ENCODE results near the gene EDAR.

Gene EDAR

DNA sequence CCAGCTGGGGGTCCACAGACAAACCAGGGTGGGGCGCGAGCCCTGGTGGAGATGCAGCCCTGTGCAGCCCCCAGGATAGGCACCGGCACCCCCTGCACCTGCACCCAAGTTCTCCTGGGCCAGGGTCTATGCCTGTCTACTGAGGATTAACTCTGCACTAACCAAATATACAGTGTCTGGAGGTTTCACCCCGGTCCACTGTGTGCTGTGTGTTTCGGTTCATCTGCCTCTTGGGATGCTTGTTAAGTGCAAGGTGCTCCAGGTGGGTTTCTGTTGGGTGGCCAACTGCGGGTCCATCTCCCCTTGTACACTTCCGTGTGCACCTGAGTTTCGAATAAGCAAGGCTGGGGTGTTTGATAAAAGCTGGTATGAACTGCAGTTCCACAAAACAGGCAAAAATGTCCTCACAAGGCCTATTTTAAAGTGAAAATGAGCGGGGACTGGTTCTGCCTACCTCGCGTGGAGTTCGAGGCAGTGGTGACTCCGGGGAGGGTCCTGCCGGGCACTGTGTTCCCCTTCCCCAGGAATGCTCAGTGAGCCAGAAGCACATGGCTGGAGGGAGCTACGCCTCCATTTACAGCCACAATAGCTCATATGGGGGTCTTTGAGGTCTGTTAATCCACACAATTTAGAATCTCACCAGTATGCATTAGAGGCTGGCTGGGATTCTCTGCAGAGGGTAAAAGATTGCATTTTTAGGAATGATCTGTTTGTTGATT lies 70.7 kb downstream of the EDAR start:
- TF ChIP-seq, protein P1, sequence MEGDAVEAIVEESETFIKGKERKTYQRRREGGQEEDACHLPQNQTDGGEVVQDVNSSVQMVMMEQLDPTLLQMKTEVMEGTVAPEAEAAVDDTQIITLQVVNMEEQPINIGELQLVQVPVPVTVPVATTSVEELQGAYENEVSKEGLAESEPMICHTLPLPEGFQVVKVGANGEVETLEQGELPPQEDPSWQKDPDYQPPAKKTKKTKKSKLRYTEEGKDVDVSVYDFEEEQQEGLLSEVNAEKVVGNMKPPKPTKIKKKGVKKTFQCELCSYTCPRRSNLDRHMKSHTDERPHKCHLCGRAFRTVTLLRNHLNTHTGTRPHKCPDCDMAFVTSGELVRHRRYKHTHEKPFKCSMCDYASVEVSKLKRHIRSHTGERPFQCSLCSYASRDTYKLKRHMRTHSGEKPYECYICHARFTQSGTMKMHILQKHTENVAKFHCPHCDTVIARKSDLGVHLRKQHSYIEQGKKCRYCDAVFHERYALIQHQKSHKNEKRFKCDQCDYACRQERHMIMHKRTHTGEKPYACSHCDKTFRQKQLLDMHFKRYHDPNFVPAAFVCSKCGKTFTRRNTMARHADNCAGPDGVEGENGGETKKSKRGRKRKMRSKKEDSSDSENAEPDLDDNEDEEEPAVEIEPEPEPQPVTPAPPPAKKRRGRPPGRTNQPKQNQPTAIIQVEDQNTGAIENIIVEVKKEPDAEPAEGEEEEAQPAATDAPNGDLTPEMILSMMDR (IDR thresholded peaks at IDR 0.05; ENCODE audit: extremely low read depth, insufficient read depth, missing control alignments): no peak
- no peak for DNase-seq (ENCODE audit: low spot score)
- in situ Hi-C loops (cut with MboI; ENCODE audit: low pct_unique_long_range_greater_than_20kb, low sequenced_read_pairs, unreplicated experiment): no loop called here

DNA sequence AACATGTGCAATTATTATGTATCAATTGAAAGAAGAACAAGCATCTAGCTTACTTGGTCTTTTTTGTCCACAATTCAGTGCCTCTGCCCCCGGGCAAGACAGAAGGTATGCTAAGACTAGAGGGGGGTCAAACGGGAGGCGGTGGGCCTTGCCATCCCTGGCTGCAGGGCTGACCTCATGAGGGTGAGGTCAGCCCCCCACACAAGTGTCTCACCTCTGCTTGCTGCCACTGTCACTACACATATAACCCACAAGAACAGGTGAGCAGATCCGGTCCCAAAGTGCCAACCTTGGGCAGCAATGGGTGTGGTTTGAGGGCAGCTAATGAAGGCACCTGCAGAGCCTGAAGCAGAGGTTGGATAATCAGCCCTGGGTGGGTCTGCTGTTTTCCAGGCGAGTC lies 71.5 kb downstream of the EDAR start:
- in situ Hi-C loops (cut with MboI; ENCODE audit: low pct_unique_long_range_greater_than_20kb, low sequenced_read_pairs, unreplicated experiment): no loop called here
- no peak for DNase-seq (ENCODE audit: low spot score)
- TF ChIP-seq, protein P1 (IDR thresholded peaks at IDR 0.05; ENCODE audit: extremely low read depth, insufficient read depth, missing control alignments): no peak

DNA sequence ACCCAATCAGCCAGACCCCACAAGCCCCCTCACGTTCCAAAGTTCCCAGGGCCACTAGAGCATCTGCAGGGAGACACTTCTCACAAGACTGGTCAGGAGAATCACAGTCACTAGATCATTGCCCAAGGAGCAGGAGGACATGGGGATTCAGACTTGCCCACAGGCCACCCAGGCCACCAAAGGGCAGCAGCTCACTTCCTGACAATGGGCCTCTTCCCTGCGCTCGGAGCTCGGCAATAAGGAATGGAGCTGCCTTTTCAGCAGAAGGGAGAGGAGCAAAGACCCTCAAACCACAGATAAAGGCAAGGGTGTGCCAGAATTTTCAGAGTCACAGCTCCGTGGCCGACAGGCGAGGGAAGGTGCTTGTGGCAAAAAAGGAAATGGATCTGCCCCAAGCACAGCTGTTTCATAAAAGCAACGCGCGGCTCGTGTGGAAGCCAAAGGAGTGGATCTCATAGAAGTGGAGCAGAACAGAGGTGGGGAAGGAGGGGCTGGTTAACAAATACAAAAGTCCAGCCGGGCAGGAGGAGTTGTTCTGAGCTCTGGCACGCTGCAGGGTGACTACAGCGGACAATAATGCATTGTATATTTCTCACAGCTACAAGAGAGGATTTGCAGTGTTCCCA lies 72.1 kb downstream of the EDAR start:
- TF ChIP-seq, protein P1 (IDR thresholded peaks at IDR 0.05; ENCODE audit: extremely low read depth, insufficient read depth, missing control alignments): no peak
- in situ Hi-C loops (cut with MboI; ENCODE audit: low pct_unique_long_range_greater_than_20kb, low sequenced_read_pairs, unreplicated experiment): no loop called here
- no peak for DNase-seq (ENCODE audit: low spot score)

DNA sequence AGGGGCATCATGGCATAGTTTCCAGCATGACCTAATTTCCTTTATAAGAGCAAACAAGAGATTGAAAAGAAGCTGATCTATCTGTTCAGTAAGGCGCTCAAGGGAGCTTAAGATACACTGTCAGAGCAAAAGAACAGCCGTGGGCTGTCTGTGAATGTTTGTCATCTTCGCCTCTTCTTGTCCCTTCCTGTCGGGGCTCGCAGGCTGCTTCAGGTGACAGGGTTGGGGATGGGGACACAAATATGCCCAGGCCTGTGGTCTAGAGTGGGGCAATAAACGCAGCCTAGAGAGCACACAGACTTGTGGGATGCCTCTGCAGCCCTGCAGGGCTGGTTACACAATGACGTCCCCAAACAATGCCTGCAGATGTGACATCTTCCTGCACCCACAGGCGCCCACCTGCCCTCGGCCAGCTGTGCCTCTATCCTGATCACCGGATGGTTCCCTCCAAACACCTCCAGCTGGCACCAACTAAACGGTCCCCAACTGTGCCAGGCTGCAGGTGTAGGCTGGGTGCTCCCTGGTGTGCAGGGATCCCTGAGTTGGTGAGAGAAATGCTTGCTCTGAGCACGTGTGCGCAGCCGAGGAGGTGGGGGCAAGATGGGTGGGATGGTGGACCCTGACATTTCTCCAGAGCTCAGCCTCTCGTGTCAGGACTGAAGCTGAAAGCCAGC lies 72.8 kb downstream of the EDAR start:
- in situ Hi-C loops (cut with MboI; ENCODE audit: low pct_unique_long_range_greater_than_20kb, low sequenced_read_pairs, unreplicated experiment): no loop called here
- no peak for DNase-seq (ENCODE audit: low spot score)
- TF ChIP-seq, protein P1 (IDR thresholded peaks at IDR 0.05; ENCODE audit: extremely low read depth, insufficient read depth, missing control alignments): no peak

DNA sequence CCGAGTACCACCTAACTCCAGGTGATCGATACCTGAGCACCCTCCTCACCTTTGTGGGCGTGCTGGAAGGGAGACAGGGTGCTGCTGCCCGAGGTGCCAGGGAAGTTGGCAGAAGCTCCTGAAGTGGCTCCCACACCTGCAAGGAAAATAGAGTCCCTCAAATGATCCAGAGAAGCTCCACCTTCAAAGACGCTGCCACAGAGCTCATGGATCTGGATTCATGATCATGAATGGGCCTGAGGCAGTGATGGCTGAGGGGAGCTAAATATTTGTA lies 76.5 kb downstream of the EDAR start:
- DNase-seq (ENCODE audit: low spot score): no peak
- TF ChIP-seq, protein P1 (IDR thresholded peaks at IDR 0.05; ENCODE audit: extremely low read depth, insufficient read depth, missing control alignments): no peak
- in situ Hi-C loops (cut with MboI; ENCODE audit: low pct_unique_long_range_greater_than_20kb, low sequenced_read_pairs, unreplicated experiment): no loop called here

DNA sequence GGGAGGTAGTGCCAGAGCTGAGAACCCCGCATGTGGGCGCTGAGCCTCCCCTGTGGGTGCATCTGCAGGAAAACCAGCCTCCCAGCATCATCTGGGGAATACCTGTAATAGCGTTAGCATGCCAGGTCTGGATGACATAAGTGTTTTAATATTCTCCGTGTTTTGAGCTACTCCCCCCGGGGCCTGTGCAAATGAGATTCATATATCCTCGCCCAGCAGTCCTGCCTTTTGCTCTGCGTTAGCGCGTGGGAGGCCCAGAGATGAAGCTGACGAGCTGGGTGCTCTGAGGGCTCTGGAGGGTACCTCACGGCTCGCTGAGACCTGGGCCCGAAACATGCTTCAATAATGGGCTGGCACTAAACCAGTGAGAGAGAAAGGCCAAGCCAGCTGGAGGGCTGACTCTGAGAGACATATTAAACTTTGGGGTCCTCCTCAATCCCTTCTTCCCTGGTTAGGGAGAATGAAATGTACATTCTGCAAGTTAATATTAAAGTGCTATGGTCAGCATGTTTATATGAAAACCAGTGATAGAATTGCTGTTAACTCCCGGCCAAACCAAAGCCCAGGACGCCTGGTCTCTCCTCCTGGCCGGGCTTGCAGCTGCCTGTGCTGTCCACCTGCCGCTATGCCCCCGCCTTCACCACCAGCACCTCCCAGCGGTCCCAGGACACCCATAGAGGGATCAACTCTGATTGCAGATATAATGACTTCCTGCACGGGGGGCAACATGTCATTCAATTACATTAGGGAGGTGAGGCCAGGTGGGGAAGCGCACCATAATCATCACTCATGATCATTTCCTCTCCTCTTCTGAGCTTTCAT lies 77.0 kb downstream of the EDAR start:
- in situ Hi-C loops (cut with MboI; ENCODE audit: low pct_unique_long_range_greater_than_20kb, low sequenced_read_pairs, unreplicated experiment): no loop called here
- TF ChIP-seq, protein P1 (IDR thresholded peaks at IDR 0.05; ENCODE audit: extremely low read depth, insufficient read depth, missing control alignments): no peak
- no peak for DNase-seq (ENCODE audit: low spot score)
